ENCODE measurements around the gene FBN1. TPM values are rescaled to one million over a fixed set of nuclear protein-coding genes. Genes with fewer than 3 reads are reported as not detected.

FBN1 gene
- total and polyA plus RNA-seq, 12 donors: 5.6 to 84.6 (median 54.5) TPM

- WGBS, 4 donors: 68 to 80% (median 73%) methylated on average over 3 of the region's 3 CpGs
- intact Hi-C loops (cut with DNase I): loop anchor here in 1 of 2 donors (10.0 kb wide), 1 partner anchor 79 kb away; no protein-coding TSS in a partner anchor
- peaks cover 0 to 53% of the 10 kb centered on the region in 2 donors for H3K36me3 ChIP-seq (replicated peaks in 1 of 2)
Observed at GRCh38 chr15:48433226-48433886, 212.2 kb downstream of the FBN1 start.

GRCh38 chr15:48432688-48433087 is 212.8 kb downstream of the FBN1 start:
- 54 to 68% (median 59%) methylated on average over 7 of the region's 7 CpGs for WGBS, 4 donors
- Histone ChIP-seq H3K36me3 (replicated peaks in 1 of 2) (peaks cover 0 to 56% of the 10 kb centered on the region in 2 donors), H3K27ac (peak overlapping the region in 1 of 5 donors; percentile 65), H3K9me3 (replicated peaks in 1 of 3) (no peaks in the 10 kb centered on the region), H3K27me3 (no peaks in the 10 kb centered on the region), H3K4me1 (replicated peaks in 1 of 2) (no peaks in the 10 kb centered on the region), H3K4me3 (no peak overlapping the region)
- TF ChIP-seq POLR2A (IDR thresholded peaks at IDR 0.05) (no peak), CTCF (IDR thresholded peaks at IDR 0.05) (no peak)
- peak in 3 of 7 donors; percentile 6 to 36 (median 28) for DNase-seq
- intact Hi-C loops (cut with DNase I): loop anchor here in 1 of 2 donors (10.0 kb wide), 1 partner anchor 78 kb away; no protein-coding TSS in a partner anchor

More at GRCh38 chr15:48433226-48433886, 212.2 kb downstream of the FBN1 start:
- H3K9me3 ChIP-seq (replicated peaks in 1 of 3): no peaks in the 10 kb centered on the region
- TF ChIP-seq POLR2A (IDR thresholded peaks at IDR 0.05) (no peak), CTCF (IDR thresholded peaks at IDR 0.05) (no peak)
- H3K4me3 ChIP-seq: no peak overlapping the region
- DNase-seq: peak in 6 of 7 donors; percentile 44 to 74 (median 56)
- peak overlapping the region in 3 of 5 donors; percentile 5 to 65 (median 48) for H3K27ac ChIP-seq
- H3K27me3 ChIP-seq: no peaks in the 10 kb centered on the region
- H3K4me1 ChIP-seq (replicated peaks in 1 of 2): no peaks in the 10 kb centered on the region

GRCh38 chr15:48427960-48428547 is 217.5 kb downstream of the FBN1 start:
- H3K36me3 ChIP-seq (replicated peaks in 1 of 2): peaks cover 0 to 47% of the 10 kb centered on the region in 2 donors
- no peak for DNase-seq

More at GRCh38 chr15:48427960-48428547, 217.5 kb downstream of the FBN1 start:
- WGBS, 4 donors: 76 to 86% (median 79%) methylated on average over 8 of the region's 8 CpGs
- intact Hi-C loops (cut with DNase I): no loop called here
- H3K4me3 ChIP-seq: no peak overlapping the region
- no peaks in the 10 kb centered on the region for H3K4me1 ChIP-seq (replicated peaks in 1 of 2)
- no peak overlapping the region for H3K27ac ChIP-seq
- no peaks in the 10 kb centered on the region for H3K27me3 ChIP-seq
- no peaks in the 10 kb centered on the region for H3K9me3 ChIP-seq (replicated peaks in 1 of 3)
- no peak for TF ChIP-seq CTCF (IDR thresholded peaks at IDR 0.05)
- no peak for TF ChIP-seq POLR2A (IDR thresholded peaks at IDR 0.05)

Data from adrenal gland (tissue), 12 donors.